NCI-H128 (cell line): ENCODE results near the gene RFX5.
"Not testable (repeated sequence)": the region's sequence is repeated elsewhere in the genome, so short reads cannot be mapped to it uniquely, and the experiment has no call there.

ENCODE experiments used
- DNase-seq: peaks from one replicate; lab custom pipeline; 2025; ENCODE audit not compliant: unreplicated experiment; lab: John Stamatoyannopoulos, UW

RFX5 gene

DNA sequence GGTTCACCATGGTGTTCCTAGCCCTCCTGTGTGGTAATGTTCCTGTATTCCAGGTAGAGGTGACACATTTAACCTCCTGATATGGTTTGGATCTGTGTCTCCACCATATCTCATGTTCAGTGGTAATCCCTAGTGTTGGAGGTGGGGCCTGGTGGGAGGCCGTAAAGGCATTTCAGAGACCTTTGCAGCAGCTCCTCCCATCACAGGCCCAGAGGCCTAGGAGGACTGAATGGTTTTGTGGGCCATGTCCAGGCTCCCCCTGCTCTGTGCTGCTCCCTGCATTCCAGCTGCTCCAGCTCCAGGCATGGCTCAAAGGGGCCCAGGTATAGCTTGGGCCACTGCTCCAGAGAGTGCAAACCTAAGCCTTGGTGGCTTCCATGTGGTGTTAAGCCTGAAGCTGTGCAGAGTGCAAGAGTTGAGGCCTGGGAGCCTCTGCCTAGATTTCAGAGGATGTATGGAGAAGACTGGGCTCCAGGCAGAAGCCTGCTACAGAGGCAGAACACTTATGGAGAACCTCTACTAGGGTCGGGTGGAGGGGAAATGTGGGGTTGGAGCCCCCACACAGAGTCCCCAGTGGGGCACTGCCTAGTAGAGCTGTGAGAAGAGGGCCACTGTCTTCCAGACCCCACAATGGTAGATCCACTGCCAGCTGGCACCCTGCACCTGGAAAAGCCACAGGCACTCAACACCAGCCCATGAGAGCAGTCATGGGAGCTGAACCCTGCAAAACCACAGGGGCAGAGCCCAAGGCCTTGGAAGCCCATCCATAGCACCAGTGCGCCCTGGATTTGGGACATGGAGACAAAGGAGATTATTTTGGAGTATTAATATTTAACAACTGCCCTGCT lies 15.5 kb upstream of the RFX5 start:
- no peak for DNase-seq

DNA sequence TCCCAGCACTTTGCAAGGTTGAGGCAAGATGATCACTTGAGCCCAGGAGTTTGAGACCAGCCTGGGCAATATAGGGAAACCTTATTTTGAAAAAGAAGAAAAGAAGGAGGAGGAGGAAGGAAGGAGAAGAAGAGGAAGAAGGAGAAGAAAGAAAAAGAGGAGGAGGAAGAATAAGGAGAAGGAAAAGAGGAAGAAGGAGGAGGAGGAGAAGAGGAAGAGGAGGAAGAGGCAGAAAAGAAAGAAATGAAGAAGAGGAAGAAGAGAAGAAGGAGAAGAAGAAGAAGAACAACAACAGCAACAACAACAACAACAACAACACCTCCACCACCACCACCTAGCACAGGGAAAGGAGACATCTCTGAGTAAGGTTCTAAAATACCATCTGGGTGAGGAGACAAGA lies 14.8 kb upstream of the RFX5 start:
- no peak for DNase-seq

DNA sequence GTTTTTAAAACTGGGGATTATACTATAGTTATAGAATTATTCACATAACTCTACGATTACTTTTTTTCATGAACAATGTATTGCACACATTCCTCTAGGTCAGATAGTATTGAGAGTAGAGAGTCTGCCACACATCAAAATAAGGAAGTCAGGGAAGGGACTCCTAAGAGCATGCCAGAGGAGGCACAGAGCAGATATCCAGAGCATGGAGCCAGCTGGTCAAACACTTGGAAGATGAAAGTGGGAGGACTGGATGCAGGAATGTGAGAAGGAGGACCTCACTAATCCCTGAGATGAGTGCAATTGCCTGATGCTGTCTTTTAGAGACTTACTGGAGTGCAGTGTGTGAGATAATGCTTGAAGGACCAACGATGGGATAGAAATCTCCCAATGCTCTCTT lies 9.6 kb upstream of the RFX5 start:
- no peak for DNase-seq

DNA sequence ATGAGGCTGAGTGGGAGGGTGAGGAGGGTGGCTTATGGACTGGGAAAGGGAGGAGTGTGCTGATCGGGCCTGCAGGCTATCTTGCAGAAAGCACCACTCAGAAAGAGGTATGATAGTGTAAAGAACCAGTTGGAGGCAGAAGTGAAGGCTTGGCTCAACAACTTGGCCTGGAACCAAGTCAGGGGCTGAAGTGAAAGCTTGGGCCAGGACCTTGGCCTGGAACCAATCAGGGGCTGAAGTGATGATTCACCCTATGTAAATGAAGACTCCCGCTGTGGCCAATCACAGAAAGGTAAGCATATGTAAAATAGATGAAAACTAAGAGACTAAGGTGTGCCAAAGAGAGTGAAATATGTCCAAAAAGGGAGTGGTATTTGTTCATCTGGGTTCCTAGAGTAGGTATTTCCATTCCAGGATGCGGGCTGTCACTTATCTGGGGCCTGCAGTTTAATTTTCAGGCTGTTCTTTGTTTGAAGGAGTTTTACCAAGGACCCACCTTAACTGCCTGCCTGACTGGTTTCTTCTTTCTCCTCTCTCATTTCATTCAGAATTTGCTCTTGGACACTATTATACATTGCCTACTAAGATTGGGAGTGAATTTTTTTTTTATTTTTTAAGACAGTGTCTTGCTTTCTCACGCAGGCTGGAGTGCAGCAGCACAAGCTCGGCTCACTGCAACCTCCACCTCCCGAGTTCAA lies 5.1 kb upstream of the RFX5 start:
- no peak for DNase-seq

DNA sequence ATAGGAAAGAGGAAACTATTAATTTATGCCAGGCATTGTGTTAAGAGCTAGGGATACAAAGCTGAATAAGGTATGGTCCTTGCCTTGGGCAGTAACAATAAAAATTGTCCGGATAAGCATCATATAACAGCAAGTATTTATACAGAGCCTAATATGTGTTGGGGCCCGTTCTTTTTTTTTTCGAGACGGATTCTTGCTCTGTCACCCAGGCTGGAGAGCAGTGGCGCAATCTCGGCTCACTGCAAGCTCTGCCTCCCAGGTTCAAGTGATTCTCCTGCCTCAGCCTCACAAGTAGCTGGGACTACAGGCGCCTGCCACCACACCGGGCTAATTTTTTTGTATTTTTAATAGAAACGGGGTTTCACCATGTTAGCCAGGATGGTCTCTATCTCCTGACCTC lies 3.3 kb upstream of the RFX5 start:
- DNase-seq = not testable (repeated sequence)

DNA sequence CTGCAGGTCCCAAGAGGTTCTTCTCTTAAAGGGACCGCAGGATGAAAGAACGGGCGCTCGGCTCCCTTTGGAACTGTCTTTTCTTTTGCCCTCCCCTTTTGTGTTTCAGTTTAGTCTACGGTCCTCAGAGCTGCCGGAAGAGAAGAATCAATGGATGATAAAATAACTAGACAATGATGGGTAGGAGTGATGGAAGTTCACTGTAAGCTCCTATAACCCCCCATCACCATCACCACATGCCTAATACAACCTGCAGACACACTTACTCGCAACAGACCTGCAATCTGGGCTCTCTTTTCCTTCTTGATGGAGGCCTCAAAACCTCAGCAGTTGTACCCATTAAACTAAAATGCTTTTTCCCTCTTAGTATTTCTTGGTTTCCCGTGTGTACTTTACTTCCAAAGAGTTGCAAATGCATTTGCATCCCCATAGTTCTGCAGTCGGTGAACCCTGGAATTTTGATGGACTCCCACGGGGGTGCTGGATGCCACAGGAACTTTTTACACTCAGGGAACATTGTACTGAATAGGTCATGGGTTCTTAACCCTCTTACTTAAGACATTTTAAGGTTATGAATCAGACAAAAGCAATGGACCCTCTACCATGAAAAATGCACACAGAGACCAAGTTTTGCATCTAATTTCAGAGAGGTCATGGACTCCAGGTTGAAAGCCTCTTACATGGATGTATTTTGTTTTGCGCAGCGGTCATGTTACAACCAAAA lies 633 bp upstream of the RFX5 start:
- no peak for DNase-seq

DNA sequence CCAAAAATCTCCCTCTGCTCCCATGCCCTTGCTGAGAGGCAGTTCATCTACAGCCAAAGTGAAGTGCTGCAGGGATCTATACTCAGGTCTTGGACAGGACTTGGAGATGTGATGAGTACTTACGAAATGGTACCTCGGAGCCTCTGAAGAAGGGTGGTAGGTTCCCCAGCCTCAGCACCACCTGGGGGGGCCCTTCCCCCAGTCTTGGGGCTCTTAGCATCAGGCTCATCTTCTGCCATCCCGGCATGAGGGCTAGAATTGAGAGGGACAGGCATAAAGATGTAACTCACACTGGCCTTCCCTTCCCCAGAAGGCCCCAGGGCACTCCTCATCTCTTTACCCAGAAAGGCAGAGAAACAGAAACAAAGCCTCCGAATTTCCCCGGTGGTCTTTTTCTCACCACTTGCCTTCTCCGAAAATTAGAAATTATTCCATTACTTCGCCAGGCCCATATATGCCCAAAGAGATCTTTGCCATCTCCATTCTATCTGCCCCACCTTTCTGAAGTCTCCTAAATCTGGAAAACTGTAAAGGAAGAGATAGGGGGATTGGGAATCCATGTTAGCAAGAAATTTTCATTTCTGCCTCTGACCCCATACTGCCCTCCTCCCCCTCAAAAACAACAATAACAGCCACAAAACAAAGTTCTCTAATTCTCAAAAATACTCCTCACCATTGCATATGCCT lies 827 bp downstream of the RFX5 start:
- no peak for DNase-seq

DNA sequence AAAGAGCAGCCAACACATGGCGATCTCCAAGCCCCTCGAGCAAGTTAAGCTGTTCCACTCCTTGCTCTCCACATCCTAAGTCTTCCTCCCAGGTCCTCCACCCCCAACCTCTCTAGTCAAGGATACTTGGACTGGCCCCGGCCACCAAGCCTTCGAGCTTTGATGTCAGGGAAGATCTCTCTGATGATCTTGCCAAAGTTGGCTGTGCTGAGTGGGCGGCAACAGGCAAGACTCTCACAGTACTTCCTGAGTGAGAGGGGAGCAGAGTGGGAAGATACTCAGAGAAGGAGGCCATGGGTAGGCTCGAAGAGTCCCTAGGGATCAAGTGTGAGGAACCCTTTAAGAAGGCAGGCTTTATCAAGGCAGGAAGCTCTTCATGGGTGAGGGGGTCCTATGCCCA lies 2.8 kb downstream of the RFX5 start:
- no peak for DNase-seq

DNA sequence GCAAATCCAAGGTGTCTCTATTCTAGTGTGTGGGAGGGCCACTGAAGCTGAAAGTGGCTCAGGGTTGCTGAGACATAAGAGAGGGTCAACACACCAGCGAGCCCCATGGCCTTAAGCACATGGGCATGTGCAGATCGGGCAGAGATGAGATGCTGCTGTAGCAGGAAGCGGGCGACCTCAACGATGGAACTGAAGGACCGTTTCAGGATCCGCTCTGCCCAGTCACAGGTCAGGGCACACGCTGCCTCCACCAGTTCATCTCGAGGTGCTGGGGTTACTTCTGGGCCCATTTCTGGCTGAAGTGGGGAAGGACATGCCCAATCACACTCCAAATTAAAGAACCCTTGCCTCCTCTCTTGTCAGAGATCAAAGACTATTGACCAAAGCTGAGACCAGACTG lies 3.5 kb downstream of the RFX5 start:
- DNase-seq = no peak

DNA sequence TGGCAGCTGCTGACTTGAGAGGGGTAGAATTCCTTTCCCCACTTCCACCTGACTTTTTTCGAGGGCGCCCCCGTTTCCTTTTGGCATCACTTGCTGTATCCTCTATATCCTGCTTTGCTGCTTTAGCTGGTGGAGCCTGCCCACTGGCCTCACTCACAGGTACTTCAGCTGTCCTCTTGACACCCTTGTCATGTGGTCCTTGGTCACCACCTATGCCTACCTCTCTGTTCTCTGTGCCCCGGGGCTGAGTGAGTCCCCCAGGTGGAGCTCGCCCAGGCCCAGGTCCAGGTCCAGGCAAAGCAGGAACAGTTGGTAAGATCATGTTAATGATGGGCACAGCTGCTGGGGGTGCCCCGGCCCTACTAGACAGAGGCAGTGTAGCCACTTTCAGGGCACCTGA lies 4.5 kb downstream of the RFX5 start:
- DNase-seq = no peak

DNA sequence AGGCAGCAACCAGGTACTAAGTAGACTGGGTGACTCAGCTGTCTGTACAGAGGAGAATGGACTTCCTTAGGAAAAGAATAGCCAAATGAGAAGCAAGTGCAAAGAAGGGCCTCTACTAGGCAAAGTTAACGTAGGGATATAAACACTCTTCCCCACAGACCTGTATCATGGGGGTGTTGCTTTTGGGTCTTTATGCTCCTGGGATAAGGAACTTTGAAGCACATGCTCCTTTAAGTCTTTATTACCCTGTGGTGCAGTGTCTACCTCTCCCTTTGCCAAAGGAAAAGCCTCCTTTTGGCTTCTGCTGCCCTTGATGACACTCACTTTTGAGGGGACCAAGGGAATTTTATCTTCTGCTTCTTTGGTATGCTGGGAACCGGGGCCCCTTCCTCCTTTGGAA lies 5.0 kb downstream of the RFX5 start:
- no peak for DNase-seq

DNA sequence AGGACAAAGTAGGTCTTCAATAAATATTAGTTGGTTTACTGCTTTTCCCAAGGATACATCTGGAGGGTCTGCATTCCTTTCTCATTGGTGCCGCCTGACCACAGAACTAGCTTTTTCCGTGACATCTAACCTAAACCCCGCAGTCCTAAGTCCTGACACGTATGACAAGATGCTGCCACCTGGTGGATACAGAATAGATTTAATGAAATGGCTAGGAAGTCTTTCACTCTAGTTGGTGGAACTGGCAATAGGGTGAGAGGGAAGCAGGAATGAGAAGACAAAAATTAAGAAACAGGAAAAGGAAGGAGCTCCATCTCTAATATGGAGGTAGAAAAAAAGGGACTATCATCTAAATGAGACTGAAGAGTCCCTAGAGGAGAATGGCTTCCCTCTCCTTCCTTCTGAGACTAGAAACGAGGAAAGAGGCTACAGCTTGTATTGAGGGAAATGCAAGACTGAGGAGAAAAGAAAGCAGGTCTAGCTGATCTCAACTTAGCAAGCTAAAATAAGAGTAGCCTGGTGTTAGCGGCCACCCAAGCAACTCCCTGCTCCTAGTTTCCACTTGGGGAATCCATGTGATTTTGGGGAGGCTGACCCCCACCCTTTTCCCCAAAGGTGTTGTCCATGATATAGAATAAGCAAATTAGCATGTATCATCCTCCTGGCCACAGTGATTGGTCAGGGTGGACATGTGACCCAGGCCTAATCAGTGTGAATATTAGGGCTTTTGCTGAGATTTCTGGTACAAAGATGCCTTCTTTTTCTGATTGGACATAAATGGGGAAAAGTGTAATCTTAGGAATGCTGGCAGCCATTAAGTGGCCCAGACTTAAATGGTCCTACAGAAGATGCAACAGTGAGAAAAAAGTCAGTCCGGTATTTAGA lies 5.9 kb downstream of the RFX5 start:
- peak; percentile 61 for DNase-seq

DNA sequence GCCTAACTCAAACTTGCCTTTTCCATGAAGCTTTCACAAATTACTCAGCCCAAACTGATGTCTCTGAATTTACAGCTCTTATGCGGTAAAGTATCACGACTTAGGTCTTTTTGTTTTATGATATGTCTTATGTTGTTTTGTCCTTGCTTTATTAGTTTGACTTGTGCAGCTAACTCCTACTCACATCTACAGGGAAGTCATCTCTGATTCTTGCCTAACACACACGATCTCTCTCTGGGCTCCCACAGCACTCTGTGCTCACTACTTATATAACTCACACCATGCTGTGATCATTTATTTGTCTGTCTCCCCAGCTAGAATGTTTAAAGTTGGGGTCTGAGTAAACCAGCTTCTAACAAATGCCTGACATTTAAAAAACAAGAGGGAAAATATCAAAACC lies 10.5 kb downstream of the RFX5 start:
- no peak for DNase-seq

DNA sequence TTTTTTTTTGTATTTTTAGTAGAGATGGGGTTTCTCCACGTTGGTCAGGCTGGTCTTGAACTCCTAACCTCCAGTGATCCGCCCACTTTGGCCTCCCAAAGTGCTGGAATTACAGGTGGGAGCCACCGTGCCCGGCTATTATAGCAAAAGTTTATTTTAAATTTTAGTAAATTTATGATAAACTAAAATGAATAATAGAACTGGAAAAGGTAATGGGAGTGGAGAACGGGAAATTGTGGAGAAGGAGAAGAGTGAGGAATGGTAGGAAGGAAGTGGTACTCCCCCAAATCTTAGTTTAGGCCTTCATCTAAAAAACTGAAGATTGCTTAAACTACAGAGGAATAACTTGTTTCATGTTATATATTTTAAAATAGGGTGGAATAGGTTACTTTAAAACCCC lies 12.2 kb downstream of the RFX5 start:
- no peak for DNase-seq

DNA sequence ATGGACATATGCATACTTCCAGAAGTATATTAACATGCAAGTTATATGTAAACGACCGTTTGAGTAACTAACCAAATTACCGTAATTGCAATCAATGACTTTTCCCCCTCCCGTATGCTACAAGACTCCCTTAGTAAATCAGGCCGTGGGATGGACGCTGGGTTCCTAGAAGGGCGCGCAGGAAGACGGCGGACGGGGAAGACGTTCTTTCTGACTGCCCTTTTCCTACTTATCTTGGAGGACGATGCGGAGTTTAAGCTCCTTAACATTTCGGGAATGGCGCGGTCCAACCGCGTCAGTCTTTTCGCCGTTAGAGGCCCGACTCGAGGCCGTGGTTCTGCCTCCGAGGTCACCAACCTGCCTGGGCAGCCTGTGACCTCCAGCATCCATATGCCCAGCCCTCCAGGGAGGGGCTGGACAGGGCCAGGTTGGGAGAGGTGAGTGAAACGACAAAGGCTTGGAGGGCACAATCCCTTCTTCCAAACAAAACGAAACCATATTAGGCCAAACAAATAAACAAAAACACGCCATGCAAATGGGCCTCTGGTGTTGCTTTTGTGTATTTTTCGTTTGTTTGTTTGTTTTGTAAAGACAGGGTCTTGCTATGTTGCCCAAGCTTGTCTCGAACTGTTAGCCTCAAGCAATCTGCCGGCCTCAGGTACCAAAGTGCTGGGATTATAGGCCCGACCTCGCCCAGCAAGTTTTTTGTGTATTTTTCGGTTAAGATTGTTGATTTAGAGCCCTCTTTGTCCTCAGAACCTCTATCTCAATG lies 19.0 kb downstream of the RFX5 start:
- DNase-seq = no peak

DNA sequence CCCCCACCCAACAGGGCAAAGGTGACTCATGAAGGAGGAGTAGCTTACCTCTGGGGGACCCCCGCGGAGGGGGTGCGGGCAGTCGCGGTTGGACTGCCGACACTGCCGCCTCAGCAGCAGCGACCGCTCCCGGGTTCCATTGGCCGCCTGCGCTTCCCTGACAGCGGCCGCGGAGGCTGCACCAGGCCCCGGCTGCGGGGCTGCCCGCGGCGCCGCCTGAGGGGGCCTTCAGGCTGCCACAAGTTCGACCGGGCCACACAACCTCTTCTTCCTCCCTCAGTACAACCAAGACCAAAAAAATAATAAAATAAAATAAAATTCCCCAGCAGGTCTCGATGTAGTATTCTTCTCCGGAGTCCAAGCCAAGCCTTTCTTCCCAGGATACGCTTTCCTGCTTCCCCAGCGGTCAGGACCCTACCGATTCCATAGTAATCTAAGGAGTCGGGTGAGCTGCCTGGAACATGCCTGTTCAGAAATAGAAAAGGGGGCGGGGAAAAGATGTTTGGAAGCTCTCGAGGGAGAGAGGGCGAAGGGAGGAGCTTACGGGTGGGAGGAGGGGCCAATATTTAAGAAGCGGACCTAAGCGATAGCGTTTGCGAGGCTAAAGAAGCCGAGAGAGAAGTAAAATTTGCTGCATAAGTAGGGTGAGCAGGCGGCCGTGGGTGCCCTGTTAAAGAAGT lies 19.7 kb downstream of the RFX5 start, which contains the start of gene PI4KB:
Gene PI4KB (minus strand): TSS at position 194 of the 680 bp plus-strand sequence. CDS start 10,935 bp downstream, outside the sequence.
- peak; percentile 96 for DNase-seq

DNA sequence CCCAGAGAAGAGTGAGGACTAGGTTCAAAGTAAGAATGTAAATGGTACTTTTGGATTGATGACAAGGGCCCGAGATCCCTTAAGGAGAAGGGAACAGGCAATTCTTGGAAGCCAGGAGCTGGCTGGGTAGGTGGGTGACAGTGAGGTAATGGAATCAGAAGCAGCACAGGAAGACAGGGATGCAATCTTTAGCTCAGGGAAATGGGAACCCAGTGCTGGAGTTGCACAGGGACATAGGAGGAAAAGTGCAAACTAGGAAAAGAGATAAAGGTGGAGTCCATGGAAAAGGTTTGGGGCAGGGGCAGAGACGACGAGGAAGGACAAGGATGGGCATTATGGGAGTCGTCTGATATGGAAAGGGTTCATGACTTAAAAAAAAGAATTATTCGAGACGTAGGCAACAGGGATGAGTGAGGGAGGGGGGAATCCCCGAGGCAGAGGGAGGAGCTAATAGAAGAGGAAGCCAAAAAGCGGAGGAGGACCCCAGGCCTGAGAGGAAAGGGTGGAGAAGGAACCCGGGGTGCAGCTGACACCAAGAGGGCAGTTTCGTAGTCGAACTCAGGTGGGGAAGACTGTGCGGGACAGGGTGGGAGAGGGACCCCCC lies 20.3 kb downstream of the RFX5 start:
- no peak for DNase-seq

DNA sequence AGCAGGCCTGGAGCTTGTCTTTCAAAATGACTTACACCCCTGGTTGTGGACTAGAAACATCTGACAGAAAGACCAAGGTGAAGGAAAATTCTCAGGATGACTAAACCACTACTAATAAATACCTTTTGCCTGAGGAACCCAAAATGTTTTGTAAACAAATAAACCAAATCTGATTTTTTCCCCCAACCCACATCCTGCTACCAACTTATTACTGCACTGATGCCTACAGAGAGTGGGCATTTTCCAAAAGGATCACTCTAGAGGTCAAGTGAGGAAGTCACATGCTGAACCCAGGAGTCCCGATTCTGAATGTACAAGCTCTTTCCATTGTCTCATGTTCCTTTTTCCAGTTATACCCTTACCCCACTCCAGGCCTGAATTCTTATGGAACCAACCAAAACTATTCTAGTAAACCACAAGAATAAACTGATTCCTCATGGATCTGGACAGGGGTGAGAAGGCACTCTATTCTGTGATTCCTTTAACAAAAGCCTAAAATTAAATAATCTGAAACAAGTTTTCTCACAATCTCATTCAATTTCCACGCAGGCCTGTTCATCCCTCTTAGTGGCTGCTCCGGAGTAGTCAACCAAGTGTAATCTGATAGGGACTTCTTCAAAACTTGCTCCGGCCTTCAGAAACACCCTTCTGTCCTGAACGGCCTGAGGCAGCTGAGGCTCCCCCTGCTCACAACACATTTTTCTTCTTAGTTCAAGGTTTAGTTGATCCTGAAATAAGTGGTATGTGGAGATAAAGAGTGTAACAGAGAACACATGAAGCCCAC lies 21.2 kb downstream of the RFX5 start:
- no peak for DNase-seq
